Middle frontal gyrus (tissue), 1 donor: ENCODE results near the gene CLEC3B.
"Not testable (repeated sequence)": the region's sequence is repeated elsewhere in the genome, so short reads cannot be mapped to it uniquely, and the experiment has no call there.

Experiments used
- DNase-seq: peaks from one replicate; pipeline ENCODE4 v3.0.0-alpha.2; 2015; ENCODE audit warnings: low spot score; ENCODE audit errors: extremely low spot score

The CLEC3B gene

GRCh38 chr3:45035441-45036301, 9.6 kb downstream of the CLEC3B start:
- no peak for DNase-seq

- peak; percentile 88 for DNase-seq
Measured at GRCh38 chr3:45037720-45038455, 11.8 kb downstream of the CLEC3B start.

GRCh38 chr3:45041666-45042065, 15.6 kb downstream of the CLEC3B start:
- no peak for DNase-seq

- no peak for DNase-seq
Measured at GRCh38 chr3:45042162-45042561, 16.1 kb downstream of the CLEC3B start.

GRCh38 chr3:45043728-45044299, 17.7 kb downstream of the CLEC3B start:
- no peak for DNase-seq

GRCh38 chr3:45048244-45048643, 22.1 kb downstream of the CLEC3B start:
- DNase-seq: no peak

- DNase-seq: no peak
Measured at GRCh38 chr3:45049807-45050206, 23.7 kb downstream of the CLEC3B start.

- DNase-seq: no peak
Measured at GRCh38 chr3:45051685-45052084, 25.6 kb downstream of the CLEC3B start.

GRCh38 chr3:45053805-45054195, 27.7 kb downstream of the CLEC3B start:
- not testable (repeated sequence) for DNase-seq

GRCh38 chr3:45054196-45054857, 28.2 kb downstream of the CLEC3B start:
- DNase-seq: no peak

GRCh38 chr3:45055032-45055410, 28.9 kb downstream of the CLEC3B start:
- no peak for DNase-seq

GRCh38 chr3:45055411-45056143, 29.5 kb downstream of the CLEC3B start:
- no peak for DNase-seq

GRCh38 chr3:45056608-45057301, 30.7 kb downstream of the CLEC3B start:
- no peak for DNase-seq

GRCh38 chr3:45057557-45057956, 31.5 kb downstream of the CLEC3B start:
- DNase-seq: no peak

GRCh38 chr3:45059132-45059531, 33.0 kb downstream of the CLEC3B start:
- no peak for DNase-seq

GRCh38 chr3:45060165-45060892, 34.2 kb downstream of the CLEC3B start:
- no peak for DNase-seq

GRCh38 chr3:45062697-45063070, 36.6 kb downstream of the CLEC3B start:
- DNase-seq: no peak

GRCh38 chr3:45064512-45065372, 38.6 kb downstream of the CLEC3B start:
- no peak for DNase-seq

GRCh38 chr3:45065373-45065720, 39.2 kb downstream of the CLEC3B start:
- no peak for DNase-seq
